HUDEP-2 (cell line): ENCODE data around the gene GCGR.
"Not testable (repeated sequence)": the region's sequence is repeated elsewhere in the genome, so short reads cannot be mapped to it uniquely, and the experiment has no call there.

Source experiments
- DNase-seq, 76 experiments: peaks; one replicate each; lab custom pipeline; 2025; ENCODE audit not compliant: unreplicated experiment in 76 of 76; lab: John Stamatoyannopoulos, UW

The GCGR gene

DNA sequence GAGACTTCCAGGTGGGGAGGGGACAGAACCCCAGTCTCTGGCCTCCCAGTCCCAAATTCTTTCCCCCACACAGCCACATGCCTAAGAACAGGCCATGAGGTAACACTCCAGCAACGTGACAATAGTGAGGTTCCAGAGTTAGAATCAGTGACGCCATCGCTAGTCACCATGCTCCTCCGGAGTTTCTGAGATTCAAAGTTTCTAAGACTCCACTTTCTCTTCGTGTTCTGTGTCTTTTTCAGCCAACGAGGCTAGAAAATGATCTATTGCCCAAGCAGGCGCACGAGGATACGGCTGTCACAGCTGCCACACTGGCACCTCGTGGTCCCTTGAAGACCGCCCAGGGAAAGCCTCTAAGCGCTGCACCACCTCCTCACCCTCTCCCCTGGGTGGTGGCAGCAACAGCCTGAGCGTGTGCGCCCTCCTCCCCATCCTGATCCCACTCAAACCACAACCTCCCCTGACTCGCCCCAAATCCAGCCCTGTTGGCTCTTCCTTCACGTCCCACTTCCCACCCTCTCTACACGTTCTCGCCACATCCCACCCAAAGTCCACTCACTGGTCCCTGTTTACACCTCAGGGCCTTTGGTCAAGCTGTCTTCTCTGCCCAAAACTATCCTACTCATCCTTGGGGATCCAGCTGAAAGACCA is 28.1 kb downstream of the GCGR start:
- peak in 12 of 76 experiments; percentile 5 to 52 (median 24) for DNase-seq

DNA sequence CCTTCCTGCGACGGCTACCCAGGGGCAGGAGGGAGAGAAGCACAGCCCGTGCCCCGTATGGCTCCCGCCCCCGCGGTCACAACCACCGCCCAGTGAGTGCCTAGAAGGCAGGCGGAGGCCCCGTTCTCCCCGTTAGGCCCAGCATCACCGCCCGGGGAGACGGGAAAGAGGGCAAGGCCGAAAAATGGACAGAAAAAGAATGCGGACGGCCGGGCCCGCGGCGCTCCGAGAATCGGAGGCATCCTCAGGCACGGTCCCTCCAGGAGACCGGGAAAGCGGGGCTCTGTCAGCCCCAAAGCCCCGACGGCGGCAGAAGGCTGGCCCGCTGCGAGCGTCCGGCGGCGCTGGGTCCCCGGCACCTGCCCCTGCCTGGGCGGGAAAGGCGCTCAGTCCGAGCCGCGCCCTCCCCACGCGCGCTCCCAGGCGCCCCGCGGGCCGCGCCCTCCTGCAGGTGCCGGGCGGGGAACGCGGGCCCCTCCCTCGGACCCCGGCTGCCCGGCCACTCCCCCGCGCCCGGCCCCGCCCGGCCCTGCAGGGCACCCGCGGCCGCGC is 28.7 kb downstream of the GCGR start:
- peak in 25 of 76 experiments; percentile 2 to 72 (median 35) for DNase-seq

DNA sequence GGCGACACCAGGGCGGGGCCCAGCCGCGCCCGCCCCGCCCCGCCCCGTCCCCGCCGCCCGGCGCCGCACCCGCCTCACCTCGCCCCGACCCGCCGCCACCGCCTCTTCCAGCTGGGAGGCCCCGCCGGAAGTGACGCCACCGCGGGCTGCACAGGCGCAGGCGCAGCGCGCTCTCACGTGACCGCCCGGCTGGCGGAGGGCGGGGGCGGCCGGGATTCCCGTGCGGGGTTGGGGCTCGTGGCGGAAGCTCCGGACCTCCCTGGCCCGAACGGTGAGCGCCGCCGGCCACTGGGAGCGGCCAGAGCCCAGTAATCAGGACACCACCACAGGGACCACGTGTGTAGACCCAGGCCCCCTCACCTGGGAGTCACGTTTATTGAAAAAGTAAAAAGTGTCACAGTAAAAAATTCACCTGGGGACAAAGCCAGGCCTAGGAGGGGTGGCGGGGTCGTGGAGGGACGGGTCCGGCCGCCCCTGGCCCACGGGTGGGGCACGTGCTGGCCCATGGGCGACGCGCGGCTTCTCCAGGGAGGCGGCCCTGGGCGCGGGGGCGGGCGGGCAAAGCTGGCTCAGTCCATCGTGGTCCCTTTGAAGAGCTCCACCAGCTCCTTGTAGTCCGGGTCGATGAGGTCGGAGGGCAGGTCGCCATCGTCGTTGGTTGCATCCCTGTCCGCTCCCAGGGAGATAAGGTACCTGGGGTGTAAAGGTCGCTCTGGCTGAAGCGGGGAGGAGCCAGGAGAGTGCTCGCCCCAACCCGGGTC is 29.4 kb downstream of the GCGR start, which contains the start of gene MCRIP1:
TSS of gene MCRIP1 (minus strand) at position 132 of the 761 bp plus-strand sequence. CDS start 8,785 bp downstream, outside the sequence.
- DNase-seq, result peak in 74 of 76 experiments; percentile 26 to 97 (median 90)

DNA sequence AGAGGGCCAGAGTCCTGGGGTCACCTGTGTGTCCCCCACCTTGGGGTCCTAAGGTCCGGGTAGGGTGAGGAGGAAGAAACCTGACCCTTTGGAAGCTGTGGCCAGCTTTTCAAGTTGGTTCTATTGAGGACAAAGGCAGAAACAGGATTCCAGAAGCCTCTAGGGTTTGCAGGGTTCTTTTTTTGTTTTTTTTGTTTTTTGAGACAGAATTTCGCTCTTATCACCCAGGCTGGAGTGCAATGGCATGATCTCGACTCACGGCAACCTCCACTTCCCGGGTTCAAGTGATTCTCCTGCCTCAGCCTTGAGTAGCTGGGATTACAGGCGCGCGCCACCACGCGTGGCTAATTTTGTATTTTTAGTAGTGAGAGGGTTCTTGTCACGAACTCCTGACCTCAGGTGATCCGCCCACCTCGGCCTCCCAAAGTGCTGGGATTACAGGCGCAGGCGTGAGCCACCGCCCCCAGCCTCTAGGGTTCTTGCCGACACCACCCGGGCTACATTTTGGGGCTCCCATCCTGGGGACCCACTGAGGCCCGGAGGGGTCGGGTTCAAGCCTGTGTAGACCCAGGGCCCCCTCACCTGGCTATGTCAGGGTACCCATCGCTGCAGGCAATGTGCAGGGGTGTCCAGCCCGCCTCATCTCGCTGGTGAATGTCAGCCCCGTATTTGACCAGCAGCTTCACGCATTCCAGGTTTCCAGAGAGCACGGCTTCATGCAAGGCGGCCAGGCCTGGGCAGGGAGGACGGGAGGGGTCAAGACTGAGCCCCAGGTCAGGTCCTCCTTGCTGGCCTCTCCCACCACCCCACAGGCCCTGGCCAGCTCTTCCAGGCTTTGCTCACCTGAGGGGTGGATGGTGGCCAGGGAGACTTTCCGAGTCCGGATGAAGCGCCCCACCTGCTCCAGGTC is 30.2 kb downstream of the GCGR start:
- no peak for DNase-seq

DNA sequence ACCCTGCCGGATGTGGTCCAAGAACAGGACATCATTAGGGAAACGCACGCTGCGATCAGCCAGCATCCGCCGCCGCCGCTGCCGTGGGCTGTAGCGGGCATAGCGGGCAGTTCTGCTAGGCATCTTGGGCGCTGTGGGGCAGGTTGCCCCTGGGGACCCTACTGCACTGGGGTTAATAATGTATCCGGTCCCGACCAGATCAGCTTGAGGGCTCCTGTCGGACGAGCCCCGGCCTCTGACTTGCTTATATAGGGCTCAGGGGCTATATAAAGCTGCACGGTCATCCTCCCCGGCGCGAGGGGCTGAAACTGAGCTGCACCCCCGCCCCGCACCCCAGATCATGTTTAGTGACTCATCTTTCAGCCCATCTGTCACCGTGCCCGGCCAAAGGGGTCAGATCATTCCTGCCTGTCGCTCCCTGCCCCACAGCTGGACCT is 30.9 kb downstream of the GCGR start, which contains the start of gene PPP1R27:
TSS of gene PPP1R27 (minus strand) at position 220 of the 437 bp plus-strand sequence. CDS start at position 123, 97 bp downstream.
- DNase-seq, result no peak

DNA sequence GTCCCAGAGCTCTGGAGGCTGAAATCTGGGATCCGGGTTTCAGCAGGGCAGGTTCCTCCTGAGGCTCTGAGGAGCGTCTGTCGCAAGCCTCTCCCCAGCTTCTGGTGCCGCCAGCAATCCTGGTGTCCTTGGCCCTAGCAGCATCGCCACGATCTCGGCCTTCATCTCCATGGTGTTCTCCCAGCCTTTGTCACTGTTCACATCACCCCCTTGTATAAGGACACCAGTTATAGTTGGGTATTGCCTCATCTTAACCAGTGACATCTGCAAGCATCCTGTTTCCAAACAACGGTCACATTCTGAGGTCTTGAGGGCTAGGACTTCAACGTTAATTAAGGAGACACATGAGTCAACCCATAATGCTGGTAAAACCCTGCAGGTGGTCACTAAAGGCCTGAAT is 33.7 kb downstream of the GCGR start:
- no peak for DNase-seq

DNA sequence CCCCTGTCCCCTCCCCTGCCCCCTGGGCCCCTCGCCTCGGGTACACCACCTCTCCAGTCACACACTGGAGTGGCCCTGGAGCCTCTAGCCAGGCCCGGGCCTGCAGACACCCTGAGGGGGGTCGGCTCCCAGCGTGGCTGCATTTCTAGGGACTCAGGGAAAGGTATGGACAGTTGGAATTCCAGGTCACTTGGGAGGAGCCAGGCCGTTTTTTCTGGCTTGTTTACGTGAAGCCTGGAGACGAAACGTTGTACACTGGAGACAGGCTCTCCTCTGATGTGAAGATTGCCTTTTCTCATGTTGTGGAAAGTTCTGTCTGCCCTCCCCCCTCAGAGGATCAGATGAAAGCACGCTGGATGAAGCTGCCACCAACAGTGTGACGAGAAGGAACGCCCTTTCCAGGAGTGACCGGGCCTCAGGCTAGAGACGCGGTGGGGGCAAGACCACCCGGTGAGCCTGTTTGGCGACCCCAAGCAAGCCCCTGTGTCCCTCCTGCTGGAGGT is 34.9 kb downstream of the GCGR start:
- DNase-seq, result no peak

DNA sequence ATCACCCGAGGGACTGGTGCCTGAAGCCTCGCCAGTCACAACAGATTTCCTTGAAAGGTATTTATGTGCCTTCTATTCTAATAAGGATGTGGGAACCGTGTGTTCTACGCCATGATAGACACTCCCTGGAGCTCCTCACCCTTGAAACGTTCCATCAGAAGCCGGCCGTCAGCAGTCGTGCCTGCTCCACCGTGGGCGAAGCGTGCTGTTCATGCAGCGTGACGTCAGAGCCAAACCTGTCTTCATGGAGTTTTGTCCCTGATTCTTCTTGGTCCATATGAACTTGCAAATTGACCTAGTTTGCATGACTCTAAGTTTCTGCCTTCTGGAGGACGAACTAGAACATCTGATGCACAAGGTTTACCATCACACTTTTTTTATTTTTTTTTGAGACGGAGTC is 35.4 kb downstream of the GCGR start:
- no peak for DNase-seq

DNA sequence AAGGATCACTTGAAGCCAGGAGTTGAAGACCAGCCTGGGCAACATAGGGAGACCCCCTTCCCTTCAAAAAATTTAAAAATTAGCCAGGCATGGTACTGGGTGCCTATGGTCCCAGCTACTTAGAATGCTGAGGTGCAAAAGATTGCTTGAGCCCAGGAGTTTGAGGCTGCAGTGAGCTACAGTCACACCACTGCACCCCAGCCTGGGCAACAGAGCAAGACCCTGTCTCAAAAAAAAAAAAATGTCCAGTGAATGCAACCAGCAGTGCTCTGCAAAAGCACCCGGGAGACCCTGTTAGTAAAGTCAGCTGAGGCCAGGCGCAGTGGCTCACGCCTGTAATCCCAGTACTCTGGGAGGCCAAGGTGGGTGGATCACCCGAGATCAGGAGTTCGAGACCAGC is 36.1 kb downstream of the GCGR start:
- DNase-seq, result not testable (repeated sequence)

DNA sequence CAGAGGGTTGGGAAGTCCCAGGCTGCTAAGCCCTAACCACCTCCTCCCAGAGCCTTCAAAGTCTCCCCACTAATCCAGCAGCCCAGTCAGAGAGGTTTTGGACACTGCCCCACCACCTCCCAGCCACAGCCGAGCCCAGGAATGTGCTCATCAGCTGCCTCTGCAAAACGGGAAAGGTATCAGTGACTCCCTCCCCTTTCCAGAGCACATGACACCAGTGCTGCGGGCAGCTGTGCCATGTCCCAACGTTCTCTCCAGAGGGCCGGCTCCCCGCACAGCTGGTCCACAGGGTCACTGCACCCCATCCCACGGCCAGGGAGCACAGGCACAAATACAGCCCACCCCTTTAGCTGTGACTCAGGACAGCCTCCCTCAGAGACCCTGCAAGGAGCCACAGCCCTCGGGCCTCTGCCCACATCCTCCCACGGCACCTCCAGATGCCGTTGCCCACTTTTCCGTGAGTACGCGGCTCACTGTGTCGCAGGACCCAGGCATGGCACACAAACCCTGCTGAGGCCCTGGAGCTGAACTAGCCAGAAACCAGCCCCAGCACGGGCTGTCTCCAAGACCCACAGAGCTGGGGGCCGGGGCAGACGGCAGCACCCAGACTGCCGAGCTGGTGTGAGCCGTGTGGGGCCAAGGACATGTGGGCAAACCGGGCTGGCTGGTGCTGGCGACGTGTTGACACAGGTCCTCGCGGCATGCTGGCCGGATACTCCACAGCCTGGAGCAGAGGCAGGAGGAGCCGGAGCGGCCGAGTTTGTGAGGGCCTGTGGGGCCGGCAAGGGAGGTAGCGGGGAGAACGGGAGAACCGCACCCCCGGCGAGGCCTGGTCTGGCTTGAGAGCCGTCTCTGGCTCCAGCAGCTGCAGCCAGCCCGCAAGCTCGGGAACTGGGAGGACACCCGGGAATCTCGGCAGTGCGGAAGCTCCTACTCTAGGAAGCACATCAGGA is 37.2 kb downstream of the GCGR start:
- no peak for DNase-seq

DNA sequence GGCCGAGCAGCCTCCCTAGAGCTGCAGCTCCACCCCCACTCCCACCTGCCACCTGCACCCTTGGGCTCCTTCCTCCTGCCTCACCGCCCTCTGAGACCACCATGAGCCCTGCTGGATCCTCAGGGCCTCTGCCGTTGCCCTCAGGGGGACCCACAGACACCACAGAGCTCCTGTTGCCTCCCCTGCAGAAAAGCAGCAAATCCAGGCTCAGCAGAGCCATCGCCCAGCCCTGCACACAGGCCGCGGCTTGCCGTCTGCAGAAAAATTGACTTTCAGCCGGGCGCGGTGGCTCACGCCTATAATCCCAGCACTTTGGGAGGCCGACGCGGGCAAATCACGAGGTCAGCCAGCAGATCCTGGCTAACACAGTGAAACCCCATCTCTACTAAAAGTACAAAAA is 37.9 kb downstream of the GCGR start:
- no peak for DNase-seq

DNA sequence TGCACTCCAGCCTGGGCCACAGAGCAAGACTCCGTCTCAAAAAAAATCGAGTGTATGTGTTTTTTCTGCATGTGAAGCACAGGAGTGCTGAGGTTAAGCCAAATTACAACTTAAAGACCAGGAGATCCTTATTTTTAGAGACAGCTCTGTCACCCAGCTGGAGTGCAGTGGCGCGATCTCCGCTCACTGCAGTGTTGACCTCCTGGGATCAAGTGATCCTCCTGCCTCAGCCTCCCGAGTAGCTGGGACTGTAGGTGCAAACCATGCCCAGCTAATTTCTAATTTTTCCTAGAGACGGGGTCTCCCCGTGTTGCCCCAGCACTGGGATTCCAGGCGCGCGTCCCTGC is 38.4 kb downstream of the GCGR start:
- no peak for DNase-seq

DNA sequence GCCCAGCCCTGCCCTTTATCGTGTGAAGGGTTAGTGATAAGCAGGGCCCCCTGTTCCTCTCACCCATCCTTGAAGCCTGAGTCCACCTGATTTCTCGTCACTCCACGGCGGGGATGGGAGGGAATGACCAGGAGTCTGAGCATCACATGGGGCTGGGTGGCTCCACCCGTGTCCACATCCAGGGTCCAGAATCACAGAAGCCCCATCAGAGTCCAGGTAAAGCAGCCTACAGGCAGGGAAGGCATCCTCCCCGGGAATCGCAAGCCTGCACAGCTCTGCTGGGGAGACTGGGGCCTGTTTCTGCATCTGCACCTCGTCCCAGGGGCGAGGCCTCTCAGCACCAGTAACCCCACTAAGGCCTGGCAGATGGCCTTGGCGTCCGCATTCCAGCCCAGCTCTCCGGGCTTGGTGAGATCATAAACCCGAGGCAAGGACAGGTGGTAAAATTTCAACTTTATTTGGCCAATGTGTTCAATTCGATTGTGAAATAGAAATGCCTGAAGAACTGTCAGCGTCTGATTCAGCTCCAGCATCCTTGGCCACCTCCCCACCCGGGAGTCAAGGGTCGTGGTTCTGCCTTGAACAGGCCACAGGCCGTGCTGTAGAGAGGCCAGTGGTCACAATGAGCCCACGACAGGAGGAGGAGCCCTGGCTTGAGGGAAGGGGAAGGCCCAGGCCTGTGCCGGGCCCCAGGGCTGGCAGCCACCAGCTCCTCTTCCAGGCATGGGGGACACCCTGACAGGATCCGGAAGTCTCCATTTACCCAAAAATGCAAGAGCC is 39.0 kb downstream of the GCGR start:
- DNase-seq, result no peak

DNA sequence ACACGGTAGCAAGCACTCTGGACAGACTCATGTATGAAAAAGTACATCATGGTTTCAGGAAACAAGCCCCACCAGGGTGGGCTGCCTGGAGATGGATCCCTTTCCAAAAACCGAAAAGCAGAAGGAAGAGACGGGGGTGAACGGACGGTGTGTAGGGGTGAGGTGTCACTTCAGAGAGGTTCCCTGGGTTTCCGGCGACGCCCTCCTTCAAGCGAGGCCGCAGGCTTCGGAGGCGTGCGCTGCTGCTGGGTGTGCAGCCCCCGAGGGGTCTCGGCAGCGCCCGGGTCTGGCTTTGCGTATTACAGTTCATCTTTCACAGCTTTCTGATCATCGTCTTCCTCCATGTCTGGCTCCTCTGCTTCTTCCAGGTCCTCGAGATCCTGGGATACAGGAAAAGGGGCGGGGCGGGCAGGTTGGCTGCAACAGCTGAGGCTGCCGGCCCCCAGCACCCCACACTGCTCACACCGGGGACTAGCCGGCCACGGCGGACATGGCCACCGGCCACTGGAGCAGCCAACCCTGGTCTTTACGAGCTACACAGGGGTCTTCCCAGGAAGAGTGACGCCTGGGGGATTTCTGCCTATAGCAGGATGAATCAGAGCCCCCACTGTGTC is 39.9 kb downstream of the GCGR start:
- DNase-seq, result no peak

DNA sequence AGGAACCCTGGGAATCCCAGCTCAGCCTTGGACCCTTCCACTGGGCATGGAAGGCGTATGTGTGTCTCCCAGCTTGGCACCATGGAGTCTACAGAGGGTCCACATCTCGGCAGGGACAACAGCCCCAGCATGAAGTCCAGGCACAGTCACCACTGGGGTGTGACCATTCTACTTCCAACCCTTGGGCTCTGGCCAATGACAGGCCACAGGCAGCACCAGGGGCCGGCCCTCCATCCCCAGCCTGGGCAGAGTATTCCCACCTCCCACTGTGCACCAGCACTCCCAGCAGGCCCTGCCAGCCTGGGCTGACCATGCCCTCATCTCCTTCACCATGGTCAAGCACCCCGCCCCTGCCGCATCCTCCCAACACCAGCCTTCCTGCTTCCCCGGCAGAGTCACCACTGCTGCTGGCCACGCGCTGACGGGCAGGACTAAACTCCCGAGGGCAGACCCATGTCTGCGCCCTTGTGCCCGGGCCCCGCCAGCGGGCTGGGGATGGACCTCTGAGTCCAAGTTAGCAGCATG is 40.4 kb downstream of the GCGR start:
- no peak for DNase-seq

DNA sequence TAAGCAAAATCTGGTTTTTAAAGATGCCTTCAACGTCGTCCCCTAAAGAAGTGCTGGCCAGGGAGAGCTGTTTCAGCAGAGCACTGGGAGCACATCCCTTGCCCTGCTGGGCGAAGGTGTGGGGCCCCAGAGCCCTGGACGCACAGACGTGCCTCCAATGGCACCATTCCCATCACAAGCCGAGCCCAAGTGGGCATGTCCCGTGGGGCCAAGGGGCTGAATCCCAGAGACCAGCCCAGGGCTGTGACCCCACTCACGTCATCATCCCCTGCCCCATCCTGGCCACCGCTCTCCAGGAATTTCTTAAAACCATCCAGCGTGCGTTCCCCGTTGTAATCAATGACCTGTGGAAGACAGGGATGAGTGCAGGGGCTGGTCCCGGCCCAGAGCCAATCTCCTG is 40.9 kb downstream of the GCGR start:
- DNase-seq, result no peak

DNA sequence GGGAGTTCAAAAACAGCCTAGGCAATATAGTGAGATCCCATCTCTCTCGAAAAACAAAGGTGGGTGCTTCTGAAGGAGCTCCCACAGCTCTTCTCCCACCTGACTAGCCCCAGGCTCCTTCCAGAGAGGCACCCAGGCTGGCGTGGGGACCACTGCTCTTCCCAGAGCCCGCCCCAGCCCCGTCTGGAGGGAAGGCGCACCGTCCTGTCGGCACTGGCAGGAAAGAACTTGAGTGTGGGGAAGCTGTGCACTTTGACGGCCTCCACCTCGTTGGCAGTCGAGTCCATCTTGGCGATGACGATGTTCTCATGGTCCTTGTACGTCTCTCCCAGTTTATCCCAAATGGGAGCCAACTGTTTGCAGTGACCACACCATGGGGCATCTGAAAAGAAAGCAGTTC is 41.4 kb downstream of the GCGR start:
- DNase-seq, result no peak
